Endothelial cell of umbilical vein (primary cell): ENCODE measurements around the gene SYT8. TPM values are rescaled to one million over a fixed set of nuclear protein-coding genes. Genes with fewer than 3 reads are reported as not detected.

Experiments
- BruUV-seq: library from RNA; stranded (reverse); fragments of 400-500 nt; replicated peaks from 2 replicates; lab custom pipeline; 2021; lab: Mats Ljungman, UMichigan
- CTCF ChIA-PET: fragments of 300-600, 350-600 bp; sonication (Branson Sonifier 250); formaldehyde crosslinking; loops from one replicate; lab custom pipeline; 2021; ENCODE audit warnings: antibody characterized with exemption, inconsistent platforms; lab: Charles Lee
- POLR2A ChIA-PET: fragments of 300-600, 350-600 bp; sonication (Branson Sonifier 250); formaldehyde crosslinking; loops from one replicate; lab custom pipeline; 2021; ENCODE audit warnings: antibody characterized with exemption, inconsistent platforms; lab: Charles Lee
- DNase-seq: peaks from one replicate; pipeline ENCODE4 v3.0.0-alpha.2; 2011; ENCODE audit warnings: low read depth, low spot score
- FAIRE-seq: peaks from 2 replicates; lab custom pipeline; 2011; peaks lifted over from hg19 to GRCh38; lab: Jason Lieb, UNC
- H2AFZ ChIP-seq: 2 replicates; pipeline ENCODE4 v1.6.0; 2012; ENCODE audit warnings: low read depth, low read length, control low read depth, inconsistent platforms
- H3K27ac ChIP-seq: 2 replicates; pipeline ENCODE4 v1.5.1; 2011; ENCODE audit warnings: low read depth, mild to moderate bottlenecking, control low read depth, low read length, moderate library complexity; ENCODE audit not compliant: insufficient read depth
- H3K27me3 ChIP-seq, 2 experiments: 2 replicates each; pipeline versions ENCODE4 v1.6.0 to v1.6.1; 2011; ENCODE audit warnings: low read length in 2 of 2, mixed read lengths in 1 of 2; ENCODE audit not compliant: control insufficient read depth in 2 of 2, insufficient read depth in 2 of 2
- H3K36me3 ChIP-seq, 2 experiments: 2 replicates in 1 of 2; 3 replicates in 1 of 2; pipeline ENCODE4 v1.5.1; 2011; ENCODE audit warnings: low read length in 2 of 2, mild to moderate bottlenecking in 1 of 2, moderate library complexity in 1 of 2; ENCODE audit not compliant: control insufficient read depth in 2 of 2, insufficient read depth in 2 of 2; ENCODE audit errors: extremely low read depth in 1 of 2
- H3K4me1 ChIP-seq: 3 replicates; pipeline ENCODE4 v1.5.1; 2011; ENCODE audit warnings: mild to moderate bottlenecking, low read length; ENCODE audit not compliant: control insufficient read depth, insufficient read depth; ENCODE audit errors: extremely low read depth
- H3K4me2 ChIP-seq: 2 replicates; pipeline ENCODE4 v1.6.1; 2011; ENCODE audit warnings: low read length, control low read depth, mixed read lengths; ENCODE audit not compliant: insufficient read depth
- H3K4me3 ChIP-seq, 3 experiments: fragments of 200-600 bp in 1 of 3; sonication (generic), shearing (Covaris generic) in 1 of 3; replicated peaks in 1 of 3; 2 replicates each; pipeline ENCODE4 v1.5.1; 2011 to 2016; ENCODE audit warnings: control low read depth in 3 of 3, low read length in 3 of 3, mild to moderate bottlenecking in 2 of 3, inconsistent platforms in 1 of 3, low read depth in 1 of 3, moderate library complexity in 1 of 3; ENCODE audit not compliant: insufficient read depth in 1 of 3
- H3K79me2 ChIP-seq: 2 replicates; pipeline ENCODE4 v1.6.0; 2012; ENCODE audit warnings: low read length, inconsistent platforms; ENCODE audit not compliant: control insufficient read depth, insufficient read depth
- H3K9ac ChIP-seq: replicated peaks from 2 replicates; pipeline ENCODE3; 2011; ENCODE audit warnings: low read length, control low read depth; ENCODE audit not compliant: insufficient read depth; ENCODE audit errors: extremely low read depth
- H3K9me1 ChIP-seq: replicated peaks from 3 replicates; pipeline ENCODE4 v1.6.0; 2011; ENCODE audit warnings: mild to moderate bottlenecking, low read length; ENCODE audit not compliant: control insufficient read depth, insufficient read depth; ENCODE audit errors: extremely low read depth
- H3K9me3 ChIP-seq: replicated peaks from 2 replicates; pipeline ENCODE4 v1.5.1; 2012; ENCODE audit warnings: low read length, inconsistent platforms; ENCODE audit not compliant: control insufficient read depth, insufficient read depth
- H4K20me1 ChIP-seq: replicated peaks from 2 replicates; pipeline ENCODE3; 2011; ENCODE audit warnings: mild to moderate bottlenecking, low read length; ENCODE audit not compliant: control insufficient read depth, insufficient read depth; ENCODE audit errors: extremely low read depth
- EZH2 ChIP-seq: IDR thresholded peaks from 2 replicates; pipeline ENCODE4 v1.6.1; 2012; ENCODE audit warnings: borderline replicate concordance, low read depth, mild to moderate bottlenecking, moderate library complexity, low read length, inconsistent platforms; ENCODE audit not compliant: severe bottlenecking
- FOS ChIP-seq: IDR thresholded peaks from 2 replicates; pipeline ENCODE4 v1.6.1; 2011; ENCODE audit warnings: mild to moderate bottlenecking, low read length, moderate library complexity, borderline replicate concordance; ENCODE audit not compliant: insufficient read depth
- GATA2 ChIP-seq: IDR thresholded peaks from 2 replicates; pipeline ENCODE4 v1.7.0; 2011; ENCODE audit warnings: low read depth, mild to moderate bottlenecking, moderate library complexity, mixed read lengths, low read length; ENCODE audit not compliant: insufficient read length, insufficient read depth
- JUN ChIP-seq: IDR thresholded peaks from 2 replicates; pipeline ENCODE4 v1.6.1; 2011; ENCODE audit warnings: borderline replicate concordance, low read depth; ENCODE audit not compliant: insufficient read length, insufficient read depth
- MYC ChIP-seq: IDR thresholded peaks from one replicate; pipeline ENCODE4 v1.6.1; 2011; ENCODE audit warnings: mild to moderate bottlenecking, low read depth, low read length
- POLR2A ChIP-seq: IDR thresholded peaks from 2 replicates; pipeline ENCODE4 v1.6.1; 2012; ENCODE audit warnings: low read depth, mild to moderate bottlenecking, control low read depth, low read length
- POLR2AphosphoS5 ChIP-seq: IDR thresholded peaks from 2 replicates; pipeline ENCODE4 v1.6.1; 2012; ENCODE audit warnings: low read depth, mild to moderate bottlenecking, control low read depth, low read length, moderate library complexity; ENCODE audit not compliant: insufficient read depth
- dilution Hi-C: fragments of 300-500 bp; cut with MboI; formaldehyde crosslinking; loops from one replicate; pipeline ENCODE4 v1.15.0; 2019; ENCODE audit warnings: low sequenced_read_pairs; ENCODE audit not compliant: extremely low pct_ligation_motif_present
- intact Hi-C: fragments of 100-400 bp; cut with micrococcal nuclease; formaldehyde crosslinking; loops from one replicate; pipeline ENCODE4 v1.10.0; 2022
- polyA plus RNA-seq, 4 experiments: library from polyadenylated mRNA; depleted of rRNA in 3 of 4; stranded (reverse) in 3 of 4; unstranded in 1 of 4; fragments of >200 nt; gene quantifications; 2 replicates each; pipeline versions ENCODE4 v1.2.1 to v1.2.3, GENCODE V29; 2011 to 2012; ENCODE audit warnings: missing spikeins in 1 of 4
- total RNA-seq: library from RNA; stranded (reverse); gene quantifications from 2 replicates; pipeline ENCODE4 v1.2.3, GENCODE V29; 2021
- TF ChIP-seq, protein P1 (sequence below): IDR thresholded peaks from 2 replicates; pipeline ENCODE4 v1.6.1; 2011; ENCODE audit not compliant: insufficient read depth, insufficient read length
- TF ChIP-seq, protein P2 (sequence below), 2 donors: IDR thresholded peaks; 1 replicate in 1 of 2; 2 replicates in 1 of 2; pipeline ENCODE4 v1.5.1; 2011; ENCODE audit warnings: low read length in 2 of 2, mild to moderate bottlenecking in 2 of 2, moderate library complexity in 2 of 2, control low read depth in 1 of 2, inconsistent platforms in 1 of 2, low read depth in 1 of 2; ENCODE audit not compliant: insufficient read depth in 1 of 2; ENCODE audit errors: extremely low read depth in 1 of 2

SYT8 gene
- total and polyA plus RNA-seq, 2 donors (not counting 3 experiments of a cell fraction or from before 2014, with no cell fraction given) = not detected

DNA sequence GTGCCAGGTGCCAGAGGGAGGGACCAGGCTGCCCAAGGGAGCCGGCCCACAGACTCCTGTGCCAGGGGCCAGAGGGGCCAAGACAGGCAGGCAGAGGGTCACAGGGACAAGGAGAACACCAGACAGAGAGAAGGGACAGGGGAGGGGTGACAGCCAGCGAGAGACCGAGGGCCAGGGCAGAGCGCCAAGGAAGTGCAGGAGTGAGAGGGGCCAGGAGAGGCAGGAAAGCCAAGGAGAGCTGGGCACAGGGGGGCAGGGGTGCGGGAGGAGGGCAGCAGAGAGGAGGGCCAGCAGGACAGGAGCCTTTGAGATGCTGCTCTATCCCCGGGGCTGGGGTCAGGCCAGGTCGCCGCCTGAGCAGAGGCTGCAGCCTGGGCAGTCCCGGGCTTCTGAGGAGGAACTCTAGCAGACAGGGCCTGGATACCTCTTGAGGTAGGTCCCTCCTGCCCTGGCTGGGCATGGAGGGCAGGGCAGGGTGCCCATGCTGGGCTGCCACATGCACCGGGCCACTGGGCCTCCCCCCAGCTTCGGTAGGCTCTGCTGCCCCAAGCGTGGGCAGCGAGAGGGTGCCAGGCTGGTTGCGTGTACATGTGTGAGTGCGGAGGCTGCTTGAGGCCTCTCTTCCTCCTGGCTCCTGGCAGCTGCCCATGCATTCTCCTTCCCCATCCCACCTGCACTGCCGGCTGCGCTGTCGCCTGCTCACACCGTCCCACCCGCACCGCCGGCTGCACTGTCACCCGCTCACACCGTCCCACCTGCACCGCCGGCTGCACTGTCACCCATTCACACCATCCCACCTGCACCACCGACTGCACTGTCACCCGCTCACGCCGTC lies 30.3 kb downstream of the SYT8 start:
- CTCF ChIA-PET = interaction anchor here (3.9 kb wide), 1 partner anchor 17 kb away, joined by 21 read pairs; no protein-coding TSS in a partner anchor
- H3K4me3 ChIP-seq = no peak overlapping the region
- H3K9ac ChIP-seq = no peak overlapping the region

More for the DNA sequence above, 30.3 kb downstream of the SYT8 start:
- H4K20me1 ChIP-seq = no peaks in the 10 kb centered on the region
- BruUV-seq = no TSS peak
- H3K36me3 ChIP-seq = no peaks in the 10 kb centered on the region
- H3K79me2 ChIP-seq = no peaks in the 10 kb centered on the region
- FAIRE-seq (no peak), DNase-seq (no peak)
- H3K9me1 ChIP-seq = no peaks in the 10 kb centered on the region
- no peaks in the 10 kb centered on the region for H3K27me3 ChIP-seq
- dilution Hi-C loops (no loop called here), intact Hi-C loops (no loop called here)
- no peak overlapping the region for H3K4me2 ChIP-seq
- peaks cover 12% of the 10 kb centered on the region for H3K4me1 ChIP-seq
- H2AFZ ChIP-seq = no peak overlapping the region
- POLR2A ChIA-PET = no interaction called here
- no peak overlapping the region for H3K27ac ChIP-seq
- H3K9me3 ChIP-seq = no peaks in the 10 kb centered on the region
- TF ChIP-seq JUN (no peak), POLR2A (no peak), FOS (no peak), MYC (no peak), POLR2AphosphoS5 (no peak), EZH2 (no peak), GATA2 (no peak)
- TF ChIP-seq, protein P1, sequence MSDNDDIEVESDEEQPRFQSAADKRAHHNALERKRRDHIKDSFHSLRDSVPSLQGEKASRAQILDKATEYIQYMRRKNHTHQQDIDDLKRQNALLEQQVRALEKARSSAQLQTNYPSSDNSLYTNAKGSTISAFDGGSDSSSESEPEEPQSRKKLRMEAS = no peak
- TF ChIP-seq, protein P2, sequence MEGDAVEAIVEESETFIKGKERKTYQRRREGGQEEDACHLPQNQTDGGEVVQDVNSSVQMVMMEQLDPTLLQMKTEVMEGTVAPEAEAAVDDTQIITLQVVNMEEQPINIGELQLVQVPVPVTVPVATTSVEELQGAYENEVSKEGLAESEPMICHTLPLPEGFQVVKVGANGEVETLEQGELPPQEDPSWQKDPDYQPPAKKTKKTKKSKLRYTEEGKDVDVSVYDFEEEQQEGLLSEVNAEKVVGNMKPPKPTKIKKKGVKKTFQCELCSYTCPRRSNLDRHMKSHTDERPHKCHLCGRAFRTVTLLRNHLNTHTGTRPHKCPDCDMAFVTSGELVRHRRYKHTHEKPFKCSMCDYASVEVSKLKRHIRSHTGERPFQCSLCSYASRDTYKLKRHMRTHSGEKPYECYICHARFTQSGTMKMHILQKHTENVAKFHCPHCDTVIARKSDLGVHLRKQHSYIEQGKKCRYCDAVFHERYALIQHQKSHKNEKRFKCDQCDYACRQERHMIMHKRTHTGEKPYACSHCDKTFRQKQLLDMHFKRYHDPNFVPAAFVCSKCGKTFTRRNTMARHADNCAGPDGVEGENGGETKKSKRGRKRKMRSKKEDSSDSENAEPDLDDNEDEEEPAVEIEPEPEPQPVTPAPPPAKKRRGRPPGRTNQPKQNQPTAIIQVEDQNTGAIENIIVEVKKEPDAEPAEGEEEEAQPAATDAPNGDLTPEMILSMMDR (IDR thresholded peaks at IDR 0.05; ENCODE audit: extremely low read depth in 1 of 2, insufficient read depth in 1 of 2, low read depth in 1 of 2, low read length in 2 of 2) = no peak
